Neural cell (in vitro differentiated cells): ENCODE measurements around the gene CHCHD3. TPM values are rescaled to one million over a fixed set of nuclear protein-coding genes. Genes with fewer than 3 reads are reported as not detected.

Source experiments
- H2AFZ ChIP-seq: fragments of 200-600, 300-800 bp; sonication (generic), shearing (Covaris generic); 2 replicates; pipeline ENCODE4 v1.6.0; 2014; ENCODE audit warnings: low read depth, mild to moderate bottlenecking, antibody characterized with exemption, low read length, moderate library complexity
- H3F3A ChIP-seq: fragments of 200-600 bp; shearing (Covaris generic); 2 replicates; pipeline ENCODE4 v1.6.1; 2016; ENCODE audit warnings: mild to moderate bottlenecking, moderate library complexity, mixed read lengths, antibody characterized with exemption, low read length; ENCODE audit not compliant: insufficient read depth, poor library complexity, severe bottlenecking
- H3K27ac ChIP-seq: fragments of 200-600, 300-800 bp; sonication (generic), shearing (Covaris generic); 2 replicates; pipeline ENCODE4 v1.5.1; 2014; ENCODE audit warnings: mild to moderate bottlenecking, low read length, moderate library complexity
- H3K27me3 ChIP-seq: fragments of 300-800, 200-600 bp; sonication (generic), shearing (Covaris generic); 2 replicates; pipeline ENCODE4 v1.6.0; 2014; ENCODE audit warnings: mild to moderate bottlenecking, low read depth, low read length, moderate library complexity; ENCODE audit not compliant: insufficient read depth
- H3K36me3 ChIP-seq: fragments of 300-800, 200-600 bp; sonication (generic), shearing (Covaris generic); 2 replicates; pipeline ENCODE4 v1.5.1; 2014; ENCODE audit warnings: mild to moderate bottlenecking, antibody characterized with exemption, low read length, moderate library complexity; ENCODE audit not compliant: insufficient read depth
- H3K4me2 ChIP-seq: fragments of 300-800, 200-600 bp; sonication (generic), shearing (Covaris generic); 2 replicates; pipeline ENCODE4 v1.6.0; 2014; ENCODE audit warnings: mild to moderate bottlenecking, low read length
- H3K4me3 ChIP-seq: fragments of 300-800, 200-600 bp; sonication (generic), shearing (Covaris generic); 2 replicates; pipeline ENCODE4 v1.5.1; 2014; ENCODE audit warnings: mild to moderate bottlenecking, low read length, moderate library complexity
- H3K79me2 ChIP-seq: fragments of 200-600 bp; shearing (Covaris generic); replicated peaks from 2 replicates; pipeline ENCODE4 v1.6.0; 2014; ENCODE audit warnings: mild to moderate bottlenecking, low read length, moderate library complexity; ENCODE audit not compliant: insufficient read depth
- H3K9ac ChIP-seq: fragments of 300-800, 200-600 bp; sonication (generic), shearing (Covaris generic); 2 replicates; pipeline ENCODE4 v1.6.1; 2016; ENCODE audit warnings: mild to moderate bottlenecking, low read length, mixed read lengths
- H3K9me2 ChIP-seq: fragments of 200-600 bp; shearing (Covaris generic); 2 replicates; pipeline ENCODE4 v1.6.1; 2016; ENCODE audit warnings: mild to moderate bottlenecking, low read length, mixed read lengths; ENCODE audit not compliant: insufficient read depth
- H3K9me3 ChIP-seq: fragments of 200-600, 300-800 bp; sonication (generic), shearing (Covaris generic); 2 replicates; pipeline ENCODE4 v1.6.1; 2016; ENCODE audit warnings: mild to moderate bottlenecking, mixed run types, low read length, moderate library complexity, mixed read lengths
- H4K20me1 ChIP-seq: fragments of 200-600 bp; shearing (Covaris generic); 2 replicates; pipeline ENCODE4 v1.6.1; 2016; ENCODE audit warnings: mild to moderate bottlenecking, mixed run types; ENCODE audit not compliant: insufficient read depth
- EP300 ChIP-seq: fragments of 450-650 bp; conservative IDR thresholded peaks from 2 replicates; pipeline ENCODE4 v1.6.1; 2014; ENCODE audit warnings: antibody characterized with exemption, mild to moderate bottlenecking, moderate library complexity; ENCODE audit not compliant: poor library complexity, severe bottlenecking
- EZH2 ChIP-seq: fragments of 200-600, 300-800 bp; shearing (Covaris generic), sonication (generic); IDR thresholded peaks from 2 replicates; pipeline ENCODE4 v1.6.1; 2014; ENCODE audit warnings: antibody characterized with exemption, low read length, borderline replicate concordance, mild to moderate bottlenecking; ENCODE audit not compliant: insufficient read depth, poor library complexity, severe bottlenecking
- MXI1 ChIP-seq: fragments of 450-650 bp; conservative IDR thresholded peaks from 2 replicates; pipeline ENCODE4 v1.6.1; 2014; ENCODE audit warnings: antibody characterized with exemption, mild to moderate bottlenecking; ENCODE audit not compliant: poor library complexity, severe bottlenecking
- POLR2AphosphoS5 ChIP-seq: IDR thresholded peaks from 2 replicates; pipeline ENCODE4 v1.6.1; 2012
- RAD21 ChIP-seq: fragments of 450-650 bp; conservative IDR thresholded peaks from 2 replicates; pipeline ENCODE4 v1.6.1; 2014; ENCODE audit warnings: antibody characterized with exemption, mild to moderate bottlenecking, moderate library complexity
- SMC3 ChIP-seq: fragments of 450-650 bp; conservative IDR thresholded peaks from 2 replicates; pipeline ENCODE4 v1.6.1; 2014; ENCODE audit warnings: antibody characterized with exemption, mild to moderate bottlenecking, moderate library complexity; ENCODE audit not compliant: poor library complexity
- TAF1 ChIP-seq: IDR thresholded peaks from 2 replicates; pipeline ENCODE4 v1.6.1; 2012; ENCODE audit warnings: low read depth
- polyA plus RNA-seq: library from polyadenylated mRNA; depleted of rRNA; stranded (reverse); fragments of >200 nt; gene quantifications from 2 replicates; pipeline ENCODE4 v1.2.3, GENCODE V29; 2014
- TF ChIP-seq, protein P1 (sequence below): IDR thresholded peaks from 2 replicates; pipeline ENCODE4 v1.6.1; 2012; ENCODE audit warnings: borderline replicate concordance
- TF ChIP-seq, protein P2 (sequence below): fragments of 450-650 bp; IDR thresholded peaks from 2 replicates; pipeline ENCODE4 v1.5.1; 2014; ENCODE audit warnings: antibody characterized with exemption, mild to moderate bottlenecking, moderate library complexity; ENCODE audit not compliant: poor library complexity, severe bottlenecking

The CHCHD3 gene
- polyA plus RNA-seq, 1 donor from 2014 or later = 89.9 TPM

DNA sequence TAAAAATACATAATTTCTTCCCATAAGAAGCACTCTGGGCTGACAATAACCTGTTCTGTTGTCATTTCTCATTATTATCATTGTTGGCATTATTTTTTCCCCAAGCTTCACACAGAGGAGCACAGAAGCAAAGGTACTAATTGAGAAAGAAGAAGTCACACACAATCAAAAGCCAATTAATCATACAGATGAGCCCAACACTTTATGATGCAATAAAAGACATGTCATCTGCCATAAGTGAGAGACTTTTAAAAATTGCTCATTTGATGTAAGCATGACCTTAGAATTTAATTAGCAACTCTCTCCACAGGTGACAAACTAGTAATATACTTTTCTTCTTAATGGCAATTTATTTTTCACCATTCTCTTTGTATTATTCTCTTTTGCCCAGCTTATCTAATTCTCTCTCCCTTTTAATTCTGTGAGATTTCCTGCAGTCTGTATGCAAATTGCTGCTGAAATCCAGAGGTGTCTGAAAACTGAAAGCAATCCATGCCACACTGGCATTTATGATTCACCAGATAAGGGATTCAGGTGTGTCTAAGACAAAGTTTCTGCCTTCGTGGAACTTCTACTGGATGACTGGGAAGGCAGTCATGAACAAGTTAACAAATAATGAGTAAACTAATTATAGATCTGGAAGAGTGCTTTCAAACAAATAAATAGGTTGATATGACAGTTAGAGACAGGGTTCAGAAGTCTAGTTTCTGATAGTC lies 203.5 kb downstream of the CHCHD3 start:
- Histone ChIP-seq H2AFZ (no peak overlapping the region), H4K20me1 (no peaks in the 10 kb centered on the region), H3K9me2 (no peaks in the 10 kb centered on the region), H3K79me2 (no peaks in the 10 kb centered on the region), H3K36me3 (no peaks in the 10 kb centered on the region), H3K9ac (no peak overlapping the region), H3K27ac (no peak overlapping the region), H3K4me2 (no peak overlapping the region), H3K9me3 (no peaks in the 10 kb centered on the region), H3K4me3 (no peak overlapping the region), H3F3A (no peaks in the 10 kb centered on the region), H3K27me3 (no peaks in the 10 kb centered on the region)
- TF ChIP-seq POLR2AphosphoS5 (no peak), RAD21 (no peak), TAF1 (no peak), EZH2 (no peak), SMC3 (no peak), MXI1 (no peak), EP300 (no peak)
- TF ChIP-seq, protein P1, sequence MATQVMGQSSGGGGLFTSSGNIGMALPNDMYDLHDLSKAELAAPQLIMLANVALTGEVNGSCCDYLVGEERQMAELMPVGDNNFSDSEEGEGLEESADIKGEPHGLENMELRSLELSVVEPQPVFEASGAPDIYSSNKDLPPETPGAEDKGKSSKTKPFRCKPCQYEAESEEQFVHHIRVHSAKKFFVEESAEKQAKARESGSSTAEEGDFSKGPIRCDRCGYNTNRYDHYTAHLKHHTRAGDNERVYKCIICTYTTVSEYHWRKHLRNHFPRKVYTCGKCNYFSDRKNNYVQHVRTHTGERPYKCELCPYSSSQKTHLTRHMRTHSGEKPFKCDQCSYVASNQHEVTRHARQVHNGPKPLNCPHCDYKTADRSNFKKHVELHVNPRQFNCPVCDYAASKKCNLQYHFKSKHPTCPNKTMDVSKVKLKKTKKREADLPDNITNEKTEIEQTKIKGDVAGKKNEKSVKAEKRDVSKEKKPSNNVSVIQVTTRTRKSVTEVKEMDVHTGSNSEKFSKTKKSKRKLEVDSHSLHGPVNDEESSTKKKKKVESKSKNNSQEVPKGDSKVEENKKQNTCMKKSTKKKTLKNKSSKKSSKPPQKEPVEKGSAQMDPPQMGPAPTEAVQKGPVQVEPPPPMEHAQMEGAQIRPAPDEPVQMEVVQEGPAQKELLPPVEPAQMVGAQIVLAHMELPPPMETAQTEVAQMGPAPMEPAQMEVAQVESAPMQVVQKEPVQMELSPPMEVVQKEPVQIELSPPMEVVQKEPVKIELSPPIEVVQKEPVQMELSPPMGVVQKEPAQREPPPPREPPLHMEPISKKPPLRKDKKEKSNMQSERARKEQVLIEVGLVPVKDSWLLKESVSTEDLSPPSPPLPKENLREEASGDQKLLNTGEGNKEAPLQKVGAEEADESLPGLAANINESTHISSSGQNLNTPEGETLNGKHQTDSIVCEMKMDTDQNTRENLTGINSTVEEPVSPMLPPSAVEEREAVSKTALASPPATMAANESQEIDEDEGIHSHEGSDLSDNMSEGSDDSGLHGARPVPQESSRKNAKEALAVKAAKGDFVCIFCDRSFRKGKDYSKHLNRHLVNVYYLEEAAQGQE = no peak
- TF ChIP-seq, protein P2, sequence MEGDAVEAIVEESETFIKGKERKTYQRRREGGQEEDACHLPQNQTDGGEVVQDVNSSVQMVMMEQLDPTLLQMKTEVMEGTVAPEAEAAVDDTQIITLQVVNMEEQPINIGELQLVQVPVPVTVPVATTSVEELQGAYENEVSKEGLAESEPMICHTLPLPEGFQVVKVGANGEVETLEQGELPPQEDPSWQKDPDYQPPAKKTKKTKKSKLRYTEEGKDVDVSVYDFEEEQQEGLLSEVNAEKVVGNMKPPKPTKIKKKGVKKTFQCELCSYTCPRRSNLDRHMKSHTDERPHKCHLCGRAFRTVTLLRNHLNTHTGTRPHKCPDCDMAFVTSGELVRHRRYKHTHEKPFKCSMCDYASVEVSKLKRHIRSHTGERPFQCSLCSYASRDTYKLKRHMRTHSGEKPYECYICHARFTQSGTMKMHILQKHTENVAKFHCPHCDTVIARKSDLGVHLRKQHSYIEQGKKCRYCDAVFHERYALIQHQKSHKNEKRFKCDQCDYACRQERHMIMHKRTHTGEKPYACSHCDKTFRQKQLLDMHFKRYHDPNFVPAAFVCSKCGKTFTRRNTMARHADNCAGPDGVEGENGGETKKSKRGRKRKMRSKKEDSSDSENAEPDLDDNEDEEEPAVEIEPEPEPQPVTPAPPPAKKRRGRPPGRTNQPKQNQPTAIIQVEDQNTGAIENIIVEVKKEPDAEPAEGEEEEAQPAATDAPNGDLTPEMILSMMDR = no peak

DNA sequence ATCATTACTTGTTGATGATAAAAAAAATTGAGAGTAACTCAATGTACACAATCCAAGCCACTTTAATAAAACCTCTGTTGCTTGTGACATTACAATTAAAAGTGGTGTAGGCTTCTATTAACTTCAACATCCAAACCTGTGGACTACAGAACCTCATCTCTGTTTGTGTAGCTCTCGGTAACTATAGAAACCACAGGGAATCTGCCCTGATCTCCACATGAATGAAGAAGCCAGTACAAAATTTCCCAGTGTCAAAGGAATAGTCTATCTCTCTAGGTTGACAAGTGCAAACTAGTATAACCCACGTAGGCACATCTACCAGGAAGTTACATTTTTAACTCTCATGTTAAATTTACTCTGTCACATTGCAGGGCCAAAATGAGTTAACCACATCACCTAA lies 204.3 kb downstream of the CHCHD3 start:
- TF ChIP-seq EP300 (no peak), EZH2 (no peak), POLR2AphosphoS5 (no peak), SMC3 (no peak), MXI1 (no peak)
- TF ChIP-seq, protein P1 = no peak
- TF ChIP-seq, protein P2 = no peak
- Histone ChIP-seq H3K36me3 (no peaks in the 10 kb centered on the region), H3F3A (no peaks in the 10 kb centered on the region), H3K79me2 (no peaks in the 10 kb centered on the region), H3K27ac (no peak overlapping the region), H3K4me3 (no peak overlapping the region), H3K9me3 (no peaks in the 10 kb centered on the region), H2AFZ (no peak overlapping the region), H4K20me1 (no peaks in the 10 kb centered on the region), H3K9ac (no peak overlapping the region), H3K27me3 (no peaks in the 10 kb centered on the region), H3K9me2 (no peaks in the 10 kb centered on the region), H3K4me2 (no peak overlapping the region)
